Hippocampal formation (tissue), 2 donors: ENCODE measurements around the gene LAMC1.
"Not testable (repeated sequence)": the region's sequence is repeated elsewhere in the genome, so short reads cannot be mapped to it uniquely, and the experiment has no call there.

Source experiments
- DNase-seq, 2 donors: peaks; one replicate each; lab custom pipeline; 2025; lab: John Stamatoyannopoulos, UW

The LAMC1 gene

GRCh38 chr1:183043872-183044854 is 20.9 kb downstream of the LAMC1 start:
- DNase-seq: no peak

- DNase-seq: no peak
Observed at GRCh38 chr1:183044893-183045649, 21.9 kb downstream of the LAMC1 start.

DNA sequence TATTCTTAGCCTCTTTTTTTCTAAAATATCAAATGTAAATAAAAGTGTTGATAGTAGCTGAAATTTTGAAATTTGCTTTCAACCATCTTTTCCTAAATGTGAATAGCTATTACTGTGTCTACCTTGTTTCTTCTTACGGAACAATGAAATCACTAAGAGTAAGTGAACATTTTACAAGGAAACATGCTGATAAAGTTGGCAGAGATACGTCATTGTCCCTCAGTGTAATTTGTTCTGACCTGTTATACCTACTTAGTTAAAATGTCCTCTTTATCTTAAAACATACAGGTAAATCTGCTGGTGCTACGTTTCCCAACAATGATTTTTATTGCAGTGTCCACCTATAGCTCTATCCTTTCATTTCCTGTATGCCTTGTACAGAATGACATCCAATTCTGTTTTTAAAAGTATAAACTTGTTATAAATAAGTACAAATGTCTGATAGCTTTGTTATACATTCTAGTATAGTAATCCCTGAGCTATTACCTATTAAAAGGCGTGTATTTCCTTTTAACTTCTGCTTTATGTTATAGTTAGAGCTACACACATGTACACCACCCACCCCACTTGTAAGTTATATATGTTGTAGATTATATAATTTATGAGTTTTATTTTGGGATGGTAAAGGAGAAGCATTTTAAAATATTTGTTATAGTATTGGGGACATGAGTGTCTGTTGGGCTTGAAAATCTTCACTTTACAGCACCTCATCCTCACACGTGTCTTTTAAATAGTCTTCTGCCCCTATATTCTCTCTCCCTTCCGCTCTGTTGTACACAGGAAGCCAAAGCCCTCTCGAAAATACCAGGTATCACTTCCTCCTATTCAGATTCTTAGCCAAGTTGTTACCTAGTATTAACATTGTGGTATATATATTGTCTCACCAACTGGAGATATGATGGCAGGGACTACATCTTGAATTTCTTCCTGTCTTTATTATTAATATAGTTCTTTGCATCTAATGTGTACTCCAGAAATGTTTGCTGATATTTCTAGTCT is 25.2 kb downstream of the LAMC1 start:
- no peak for DNase-seq

DNA sequence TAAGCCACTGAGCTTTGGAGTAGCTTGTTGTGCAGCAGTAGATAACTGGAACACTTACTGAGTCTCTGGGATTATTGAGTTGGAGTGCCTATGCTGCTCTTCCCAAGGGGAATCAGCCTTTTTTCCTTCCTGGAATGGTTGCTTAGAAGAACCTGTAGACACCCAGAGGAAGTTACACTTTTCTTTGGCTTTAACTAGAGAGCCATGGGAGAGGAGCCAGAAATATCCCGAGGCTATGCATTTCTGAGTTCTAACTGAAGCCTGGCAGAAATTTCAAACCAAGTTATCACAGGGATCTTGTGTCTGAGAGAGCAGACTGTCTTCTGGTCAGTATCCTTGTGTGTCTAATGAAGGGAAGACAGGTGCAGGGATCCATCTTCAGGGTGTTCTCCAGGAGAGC is 28.3 kb downstream of the LAMC1 start:
- DNase-seq: no peak

GRCh38 chr1:183052861-183053260 is 29.6 kb downstream of the LAMC1 start:
- no peak for DNase-seq

DNA sequence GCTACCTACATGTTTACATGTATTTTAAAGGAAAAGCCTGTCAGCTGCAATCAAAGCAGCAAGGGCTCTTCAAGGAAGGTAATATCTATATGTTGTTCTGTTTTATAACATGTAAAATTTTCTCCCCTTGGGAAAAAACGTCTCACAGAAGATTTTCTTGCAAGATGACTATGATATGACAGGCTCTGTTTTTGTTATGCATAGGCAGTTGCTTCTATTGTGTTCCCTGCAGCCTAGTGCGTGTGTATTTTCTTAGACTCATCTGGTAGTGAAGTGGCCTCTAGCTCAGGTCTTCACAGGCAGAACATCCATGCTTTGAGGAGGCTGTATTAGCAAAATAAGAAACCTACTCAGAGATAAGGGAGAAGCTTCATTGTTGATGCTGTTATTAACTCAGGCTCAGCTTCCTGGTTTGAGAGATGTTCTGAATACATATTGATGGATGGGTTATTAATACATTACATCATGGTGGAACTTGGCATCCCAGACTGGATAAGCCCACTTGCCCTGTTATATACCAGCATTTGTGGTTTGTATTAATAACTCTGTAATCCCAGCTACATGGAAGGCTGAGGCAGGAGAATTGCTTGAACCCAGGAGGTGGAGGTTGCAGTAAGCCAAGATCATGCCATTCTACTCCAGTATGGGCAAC is 35.8 kb downstream of the LAMC1 start:
- no peak for DNase-seq

- DNase-seq: no peak
Observed at GRCh38 chr1:183061194-183061593, 38.0 kb downstream of the LAMC1 start.

GRCh38 chr1:183063349-183063748 is 40.1 kb downstream of the LAMC1 start:
- no peak for DNase-seq

- no peak for DNase-seq
Observed at GRCh38 chr1:183065168-183065706, 42.0 kb downstream of the LAMC1 start.

DNA sequence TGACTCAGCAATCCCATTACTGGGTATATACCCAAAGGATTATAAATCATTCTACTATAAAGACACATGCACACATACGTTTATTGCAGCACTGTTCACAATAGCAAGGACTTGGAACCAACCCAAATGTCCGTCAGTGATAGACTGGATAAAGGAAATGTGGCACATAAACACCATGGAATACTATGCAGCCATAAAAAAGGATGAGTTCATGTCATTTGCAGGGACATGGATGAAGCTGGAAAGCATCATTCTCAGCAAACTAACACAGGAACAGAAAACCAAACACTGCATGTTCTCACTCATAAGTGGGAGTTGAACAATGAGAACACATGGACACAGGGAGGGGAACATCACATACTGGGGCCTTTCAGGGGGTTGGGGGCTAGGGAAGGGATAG is 43.2 kb downstream of the LAMC1 start:
- not testable (repeated sequence) for DNase-seq

DNA sequence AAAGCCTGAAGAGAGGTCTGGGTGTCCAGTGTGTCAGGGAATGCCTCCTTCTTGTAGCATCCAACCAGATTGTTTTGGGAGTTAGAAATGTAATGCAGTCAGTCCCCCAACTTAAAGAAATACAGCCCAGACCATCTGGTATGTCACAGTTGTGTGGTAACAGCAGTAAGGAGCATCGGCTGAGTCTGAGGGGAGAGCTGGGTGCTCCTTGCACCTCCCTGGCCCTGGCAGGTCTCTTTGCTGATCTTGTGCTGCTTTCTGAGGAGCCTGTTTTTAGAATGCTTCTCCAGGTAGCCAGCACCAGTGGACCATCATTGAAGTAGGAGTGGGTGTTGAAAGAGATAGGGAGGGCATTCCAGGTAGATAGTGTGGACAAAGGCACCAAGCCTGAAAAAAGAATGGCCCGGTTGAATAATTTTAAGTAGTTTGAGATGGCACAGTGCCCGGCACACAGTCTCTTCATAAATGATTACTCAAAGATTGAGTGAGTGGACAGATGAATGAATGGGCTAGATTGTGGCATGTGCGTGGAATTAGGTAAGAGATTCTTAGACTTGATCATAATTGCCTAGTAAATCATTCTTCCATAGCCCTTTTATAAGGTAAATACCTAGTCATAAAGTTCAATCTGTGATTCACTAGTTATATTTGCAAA is 46.5 kb downstream of the LAMC1 start:
- DNase-seq: no peak

DNA sequence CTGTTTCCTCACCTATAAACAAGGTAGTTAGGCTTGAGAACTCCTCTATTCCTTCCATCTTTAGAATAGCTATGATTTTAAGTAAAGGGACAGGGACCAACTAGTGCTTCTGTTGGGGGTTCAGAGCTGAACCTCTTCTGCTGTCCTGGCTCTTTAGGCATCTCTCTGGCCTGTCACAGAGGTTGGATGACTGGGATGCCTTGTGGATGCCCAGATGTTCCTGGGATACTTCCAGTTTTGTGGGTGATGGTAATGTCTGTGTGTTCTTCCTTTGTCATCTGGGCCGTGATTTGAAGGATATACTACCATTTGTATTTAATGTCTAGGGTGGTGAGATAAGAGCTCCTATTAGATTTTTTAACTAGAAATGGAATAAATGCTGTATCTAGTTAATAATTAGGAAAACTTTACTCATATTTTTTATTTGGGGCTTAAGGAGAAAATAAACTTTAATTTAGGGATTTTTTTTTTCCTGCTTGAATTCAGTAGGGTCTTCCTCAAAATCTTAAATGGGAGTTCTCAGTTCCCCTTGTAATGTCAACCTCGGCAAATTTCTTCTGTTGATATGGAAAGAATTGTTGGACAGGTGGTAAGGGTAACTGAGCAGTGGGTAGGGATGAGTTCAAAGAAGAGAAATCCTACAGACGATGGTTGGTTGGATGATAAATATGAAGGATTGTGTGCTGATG is 47.2 kb downstream of the LAMC1 start:
- no peak for DNase-seq

DNA sequence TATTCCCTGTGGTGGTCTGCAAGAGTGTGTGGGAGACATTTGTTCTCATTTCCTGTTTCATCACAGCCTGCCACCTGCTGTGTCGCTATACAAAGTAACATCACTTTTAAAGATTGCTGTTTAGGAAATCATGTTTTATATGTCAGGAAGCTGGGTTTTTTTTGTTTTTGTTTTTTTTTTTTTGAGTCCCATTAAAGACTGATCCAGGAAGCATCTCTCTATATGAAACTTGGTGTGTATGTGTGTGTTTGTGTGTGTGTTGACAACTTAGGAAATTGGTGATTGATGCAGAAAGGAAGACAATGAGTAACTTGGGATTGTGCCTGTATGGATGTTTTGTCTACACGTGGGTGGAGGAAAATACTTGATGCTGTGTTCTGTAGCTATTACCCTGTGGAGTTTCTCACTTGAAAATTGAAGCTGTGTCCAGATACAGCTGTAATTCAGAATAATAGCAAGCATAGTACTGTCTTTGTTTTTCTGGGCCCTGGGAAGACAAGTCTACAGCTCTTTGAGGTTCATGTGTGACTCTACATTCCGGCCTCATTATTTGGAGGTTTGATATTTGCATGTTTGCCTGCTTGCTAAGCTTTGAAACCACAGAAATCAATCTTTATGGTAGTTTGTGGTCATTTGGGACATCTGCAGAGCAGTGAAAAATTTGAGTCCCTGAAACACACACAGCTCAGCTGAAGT is 47.9 kb downstream of the LAMC1 start:
- no peak for DNase-seq

DNA sequence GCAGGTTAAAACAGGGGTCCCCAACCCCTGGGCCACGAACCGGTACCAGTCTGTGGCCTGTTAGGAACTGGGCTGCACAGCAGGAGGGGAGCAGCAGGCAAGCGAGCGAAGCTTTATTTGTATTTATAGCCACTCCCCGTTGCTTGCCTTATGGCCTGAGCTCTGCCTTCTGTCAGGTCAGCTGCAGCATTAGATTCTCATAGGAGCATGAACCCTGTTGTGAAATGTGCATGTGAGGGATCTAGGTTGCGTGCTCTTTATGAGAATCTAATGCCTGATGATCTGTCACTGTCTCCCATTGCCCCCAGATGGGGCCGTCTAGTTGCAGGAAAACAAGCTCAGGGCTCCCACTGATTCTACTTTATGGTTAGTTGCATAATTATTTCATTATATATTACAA is 49.4 kb downstream of the LAMC1 start:
- DNase-seq: not testable (repeated sequence)

DNA sequence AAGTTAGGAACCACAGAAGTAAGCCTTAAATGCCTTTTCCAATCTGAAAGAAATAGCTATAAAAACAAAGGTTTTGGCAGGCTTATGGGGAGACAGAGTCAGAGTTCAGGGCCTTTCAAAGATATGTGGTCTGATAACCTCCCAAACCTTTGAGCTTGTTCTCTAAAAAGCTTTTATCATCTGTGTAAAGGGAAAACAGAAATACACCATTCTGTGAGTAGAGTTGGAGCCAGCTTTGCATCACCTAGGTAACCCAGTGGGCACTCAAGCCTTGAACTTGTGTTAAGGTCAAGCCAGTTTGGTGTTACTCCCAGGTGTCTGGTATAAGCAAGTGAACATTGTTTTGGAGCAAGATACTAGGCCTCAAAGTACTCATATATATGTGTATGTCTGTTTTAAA is 50.1 kb downstream of the LAMC1 start:
- DNase-seq: no peak

- DNase-seq: no peak
Observed at GRCh38 chr1:183074215-183074614, 51.0 kb downstream of the LAMC1 start.

GRCh38 chr1:183075861-183076260 is 52.6 kb downstream of the LAMC1 start:
- no peak for DNase-seq

GRCh38 chr1:183077097-183077496 is 53.9 kb downstream of the LAMC1 start:
- no peak for DNase-seq

DNA sequence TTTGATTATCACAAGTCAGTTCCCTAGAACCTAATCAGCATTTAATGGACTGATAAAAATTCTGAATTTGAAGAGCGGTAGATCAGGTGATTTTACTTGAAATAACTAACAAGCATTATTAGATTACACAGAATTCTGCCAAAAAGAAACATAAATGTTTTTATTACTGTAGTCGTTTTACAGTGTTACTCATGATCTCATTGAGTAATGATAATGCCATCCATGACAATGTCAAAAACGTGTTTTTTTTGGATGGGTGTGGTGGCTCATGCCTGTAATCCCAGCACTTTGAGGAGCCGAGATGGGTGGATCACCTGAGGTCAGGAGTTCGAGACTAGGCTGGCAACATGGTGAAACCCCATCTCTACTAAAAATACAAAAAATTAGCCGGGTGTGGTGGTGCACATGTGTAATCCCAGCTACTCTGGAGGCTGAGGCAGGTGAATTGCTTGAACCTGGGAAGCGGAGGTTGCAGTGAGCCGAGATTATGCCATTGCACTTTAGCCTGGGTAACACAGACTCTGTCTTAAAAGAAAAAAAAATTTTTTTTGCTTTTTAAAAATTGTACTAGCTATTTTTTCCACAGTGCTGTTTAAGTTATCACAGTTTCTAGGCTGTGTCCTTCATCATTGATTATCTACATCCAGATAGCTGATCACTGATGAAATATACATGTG is 56.6 kb downstream of the LAMC1 start:
- no peak for DNase-seq
